Neural cell (in vitro differentiated cells): ENCODE data around the gene SPTBN1. TPM values are rescaled to one million over a fixed set of nuclear protein-coding genes. Genes with fewer than 3 reads are reported as not detected.

Experiments
- H2AFZ ChIP-seq: fragments of 200-600, 300-800 bp; sonication (generic), shearing (Covaris generic); 2 replicates; pipeline ENCODE4 v1.6.0; 2014; ENCODE audit warnings: low read depth, mild to moderate bottlenecking, antibody characterized with exemption, low read length, moderate library complexity
- H3F3A ChIP-seq: fragments of 200-600 bp; shearing (Covaris generic); 2 replicates; pipeline ENCODE4 v1.6.1; 2016; ENCODE audit warnings: mild to moderate bottlenecking, moderate library complexity, mixed read lengths, antibody characterized with exemption, low read length; ENCODE audit not compliant: insufficient read depth, poor library complexity, severe bottlenecking
- H3K27ac ChIP-seq: fragments of 200-600, 300-800 bp; sonication (generic), shearing (Covaris generic); 2 replicates; pipeline ENCODE4 v1.5.1; 2014; ENCODE audit warnings: mild to moderate bottlenecking, low read length, moderate library complexity
- H3K27me3 ChIP-seq: fragments of 300-800, 200-600 bp; sonication (generic), shearing (Covaris generic); 2 replicates; pipeline ENCODE4 v1.6.0; 2014; ENCODE audit warnings: mild to moderate bottlenecking, low read depth, low read length, moderate library complexity; ENCODE audit not compliant: insufficient read depth
- H3K36me3 ChIP-seq: fragments of 300-800, 200-600 bp; sonication (generic), shearing (Covaris generic); 2 replicates; pipeline ENCODE4 v1.5.1; 2014; ENCODE audit warnings: mild to moderate bottlenecking, antibody characterized with exemption, low read length, moderate library complexity; ENCODE audit not compliant: insufficient read depth
- H3K4me2 ChIP-seq: fragments of 300-800, 200-600 bp; sonication (generic), shearing (Covaris generic); 2 replicates; pipeline ENCODE4 v1.6.0; 2014; ENCODE audit warnings: mild to moderate bottlenecking, low read length
- H3K4me3 ChIP-seq: fragments of 300-800, 200-600 bp; sonication (generic), shearing (Covaris generic); 2 replicates; pipeline ENCODE4 v1.5.1; 2014; ENCODE audit warnings: mild to moderate bottlenecking, low read length, moderate library complexity
- H3K79me2 ChIP-seq: fragments of 200-600 bp; shearing (Covaris generic); replicated peaks from 2 replicates; pipeline ENCODE4 v1.6.0; 2014; ENCODE audit warnings: mild to moderate bottlenecking, low read length, moderate library complexity; ENCODE audit not compliant: insufficient read depth
- H3K9ac ChIP-seq: fragments of 300-800, 200-600 bp; sonication (generic), shearing (Covaris generic); 2 replicates; pipeline ENCODE4 v1.6.1; 2016; ENCODE audit warnings: mild to moderate bottlenecking, low read length, mixed read lengths
- H3K9me2 ChIP-seq: fragments of 200-600 bp; shearing (Covaris generic); 2 replicates; pipeline ENCODE4 v1.6.1; 2016; ENCODE audit warnings: mild to moderate bottlenecking, low read length, mixed read lengths; ENCODE audit not compliant: insufficient read depth
- H3K9me3 ChIP-seq: fragments of 200-600, 300-800 bp; sonication (generic), shearing (Covaris generic); 2 replicates; pipeline ENCODE4 v1.6.1; 2016; ENCODE audit warnings: mild to moderate bottlenecking, mixed run types, low read length, moderate library complexity, mixed read lengths
- H4K20me1 ChIP-seq: fragments of 200-600 bp; shearing (Covaris generic); 2 replicates; pipeline ENCODE4 v1.6.1; 2016; ENCODE audit warnings: mild to moderate bottlenecking, mixed run types; ENCODE audit not compliant: insufficient read depth
- CTCF ChIP-seq: fragments of 450-650 bp; IDR thresholded peaks from 2 replicates; pipeline ENCODE4 v1.5.1; 2014; ENCODE audit warnings: antibody characterized with exemption, mild to moderate bottlenecking, moderate library complexity; ENCODE audit not compliant: poor library complexity, severe bottlenecking
- EP300 ChIP-seq: fragments of 450-650 bp; conservative IDR thresholded peaks from 2 replicates; pipeline ENCODE4 v1.6.1; 2014; ENCODE audit warnings: antibody characterized with exemption, mild to moderate bottlenecking, moderate library complexity; ENCODE audit not compliant: poor library complexity, severe bottlenecking
- EZH2 ChIP-seq: fragments of 200-600, 300-800 bp; shearing (Covaris generic), sonication (generic); IDR thresholded peaks from 2 replicates; pipeline ENCODE4 v1.6.1; 2014; ENCODE audit warnings: antibody characterized with exemption, low read length, borderline replicate concordance, mild to moderate bottlenecking; ENCODE audit not compliant: insufficient read depth, poor library complexity, severe bottlenecking
- MXI1 ChIP-seq: fragments of 450-650 bp; conservative IDR thresholded peaks from 2 replicates; pipeline ENCODE4 v1.6.1; 2014; ENCODE audit warnings: antibody characterized with exemption, mild to moderate bottlenecking; ENCODE audit not compliant: poor library complexity, severe bottlenecking
- POLR2AphosphoS5 ChIP-seq: IDR thresholded peaks from 2 replicates; pipeline ENCODE4 v1.6.1; 2012
- RAD21 ChIP-seq: fragments of 450-650 bp; conservative IDR thresholded peaks from 2 replicates; pipeline ENCODE4 v1.6.1; 2014; ENCODE audit warnings: antibody characterized with exemption, mild to moderate bottlenecking, moderate library complexity
- REST ChIP-seq: IDR thresholded peaks from 2 replicates; pipeline ENCODE4 v1.6.1; 2012; ENCODE audit warnings: borderline replicate concordance
- SMC3 ChIP-seq: fragments of 450-650 bp; conservative IDR thresholded peaks from 2 replicates; pipeline ENCODE4 v1.6.1; 2014; ENCODE audit warnings: antibody characterized with exemption, mild to moderate bottlenecking, moderate library complexity; ENCODE audit not compliant: poor library complexity
- TAF1 ChIP-seq: IDR thresholded peaks from 2 replicates; pipeline ENCODE4 v1.6.1; 2012; ENCODE audit warnings: low read depth
- polyA plus RNA-seq: library from polyadenylated mRNA; depleted of rRNA; stranded (reverse); fragments of >200 nt; gene quantifications from 2 replicates; pipeline ENCODE4 v1.2.3, GENCODE V29; 2014

Gene SPTBN1
- polyA plus RNA-seq, 1 donor from 2014 or later = 92.1 TPM

- no peak overlapping the region for H3K9ac ChIP-seq
- H4K20me1 ChIP-seq = no peaks in the 10 kb centered on the region
- no peaks in the 10 kb centered on the region for H3K9me2 ChIP-seq
- no peak overlapping the region for H3K27ac ChIP-seq
- H3K27me3 ChIP-seq = no peaks in the 10 kb centered on the region
- H3K36me3 ChIP-seq = peaks cover 13% of the 10 kb centered on the region
- H3K79me2 ChIP-seq = peaks cover 11% of the 10 kb centered on the region
- H3F3A ChIP-seq = no peaks in the 10 kb centered on the region
- H2AFZ ChIP-seq = no peak overlapping the region
- TF ChIP-seq EZH2 (no peak), MXI1 (no peak), CTCF (no peak), EP300 (no peak), SMC3 (no peak), TAF1 (no peak), REST (no peak), POLR2AphosphoS5 (no peak), RAD21 (no peak)
- H3K9me3 ChIP-seq = no peaks in the 10 kb centered on the region
- H3K4me3 ChIP-seq = no peak overlapping the region
- H3K4me2 ChIP-seq = no peak overlapping the region
These were observed 157.3 kb downstream of the SPTBN1 start for GRCh38 chr2:54613386-54613785.

- Histone ChIP-seq H3K9me2 (no peaks in the 10 kb centered on the region), H3K79me2 (peaks cover 8% of the 10 kb centered on the region), H3K27ac (no peak overlapping the region), H3K36me3 (peaks cover 13% of the 10 kb centered on the region), H3F3A (no peaks in the 10 kb centered on the region), H3K27me3 (no peaks in the 10 kb centered on the region), H3K9ac (no peak overlapping the region), H3K9me3 (no peaks in the 10 kb centered on the region), H2AFZ (no peak overlapping the region), H4K20me1 (no peaks in the 10 kb centered on the region), H3K4me2 (no peak overlapping the region), H3K4me3 (no peak overlapping the region)
- TF ChIP-seq MXI1 (no peak), TAF1 (no peak), REST (no peak), EZH2 (no peak), CTCF (no peak), SMC3 (no peak), EP300 (no peak), POLR2AphosphoS5 (no peak), RAD21 (no peak)
These were observed 157.7 kb downstream of the SPTBN1 start for GRCh38 chr2:54613794-54614257.
